BJ (cell line): ENCODE measurements around the gene ARFRP1. TPM values are rescaled to one million over a fixed set of nuclear protein-coding genes. Genes with fewer than 3 reads are reported as not detected.

Source experiments
- CTCF ChIA-PET: fragments of 350-600 bp; formaldehyde crosslinking; extraction: SDS; loops from one replicate; lab custom pipeline; 2021; ENCODE audit warnings: antibody characterized with exemption, inconsistent platforms; lab: Yijun Ruan, JAX
- POLR2A ChIA-PET: fragments of 300-600 bp; sonication (Branson Sonifier 250); formaldehyde crosslinking; extraction: SDS; loops from one replicate; lab custom pipeline; 2021; ENCODE audit warnings: antibody characterized with exemption; lab: Charles Lee
- DNase-seq: peaks from one replicate; pipeline ENCODE4 v3.0.0-alpha.2; 2011; ENCODE audit warnings: low read depth
- H3K27me3 ChIP-seq: 2 replicates; pipeline ENCODE4 v1.6.0; 2011; ENCODE audit warnings: low read length; ENCODE audit not compliant: control insufficient read depth, insufficient read depth
- H3K36me3 ChIP-seq: 2 replicates; pipeline ENCODE4 v1.5.1; 2011; ENCODE audit warnings: low read length; ENCODE audit not compliant: control insufficient read depth, insufficient read depth
- H3K4me3 ChIP-seq: 2 replicates; pipeline ENCODE4 v1.5.1; 2011; ENCODE audit warnings: low read depth, mild to moderate bottlenecking, control low read depth, low read length
- CTCF ChIP-seq: IDR thresholded peaks from 2 replicates; pipeline ENCODE4 v1.5.1; 2011; ENCODE audit warnings: low read depth, mild to moderate bottlenecking, control low read depth, inconsistent platforms, low read length, moderate library complexity; ENCODE audit not compliant: insufficient read depth
- polyA plus RNA-seq: library from polyadenylated mRNA; depleted of rRNA; stranded (reverse); fragments of >200 nt; gene quantifications from 2 replicates; pipeline ENCODE4 v1.2.3, GENCODE V29; 2011

The ARFRP1 gene
- polyA plus RNA-seq, 1 experiment: 41.9 TPM

GRCh38 chr20:63658749-63659187 lies 49.0 kb downstream of the ARFRP1 start:
- no peak for DNase-seq
- peak overlapping the region; percentile 85 for H3K4me3 ChIP-seq
- TF ChIP-seq CTCF: no peak
- ChIA-PET POLR2A (interaction anchor here (0.6 to 0.8 kb wide), 3 partner anchors 17 to 313 kb away, joined by 3 to 10 read pairs (median 3); no protein-coding TSS in a partner anchor), CTCF (interaction anchor here (0.8 to 1.5 kb wide), 3 partner anchors 16 to 121 kb away, joined by 3 to 6 read pairs (median 5); partner anchors contain the start of gene PTK6)
- H3K36me3 ChIP-seq: peaks cover 26% of the 10 kb centered on the region
- no peaks in the 10 kb centered on the region for H3K27me3 ChIP-seq

GRCh38 chr20:63657937-63658748 lies 49.6 kb downstream of the ARFRP1 start, which contains the start of gene RTEL1:
Gene RTEL1 (plus strand): TSS chr20:63658312. CDS start chr20:63659403, 1,091 bp downstream.
- CTCF ChIA-PET: interaction anchor here (0.8 to 1.5 kb wide), 4 partner anchors 10 to 120 kb away, joined by 3 to 6 read pairs (median 4); partner anchors contain the start of gene PTK6
- H3K27me3 ChIP-seq: no peaks in the 10 kb centered on the region
- DNase-seq: peak; percentile 31
- peaks cover 21% of the 10 kb centered on the region for H3K36me3 ChIP-seq
- TF ChIP-seq CTCF: no peak
- H3K4me3 ChIP-seq: peak within 1 kb of the TSS; percentile 85
- POLR2A ChIA-PET: interaction anchor here (0.6 to 0.8 kb wide), 3 partner anchors 17 to 313 kb away, joined by 3 to 10 read pairs (median 3); no protein-coding TSS in a partner anchor

- Histone ChIP-seq H3K27me3 (no peaks in the 10 kb centered on the region), H3K4me3 (peak overlapping the region; percentile 85), H3K36me3 (peaks cover 13% of the 10 kb centered on the region)
- ChIA-PET CTCF (interaction anchor here (1.0 to 1.5 kb wide), 3 partner anchors 9 to 119 kb away, joined by 3 to 6 read pairs (median 5); partner anchors contain the start of gene PTK6), POLR2A (no interaction called here)
- DNase-seq: no peak
- no peak for TF ChIP-seq CTCF
Measured at GRCh38 chr20:63657260-63657936, 50.4 kb downstream of the ARFRP1 start.

GRCh38 chr20:63656451-63656850 lies 51.3 kb downstream of the ARFRP1 start:
- POLR2A ChIA-PET: no interaction called here
- no peak for DNase-seq

More at GRCh38 chr20:63656451-63656850, 51.3 kb downstream of the ARFRP1 start:
- no peak for TF ChIP-seq CTCF
- CTCF ChIA-PET: no interaction called here
- no peak overlapping the region for H3K4me3 ChIP-seq
- H3K27me3 ChIP-seq: peaks cover 5% of the 10 kb centered on the region; the same call in 1 of the 2 replicates
- H3K36me3 ChIP-seq: 0 out of 2 replicates have a peak, but pooled peaks cover 6% of the 10 kb centered on the region
